LNCAP (cell line): ENCODE measurements around the gene RNPS1.

Experiments
- CTCF ChIP-seq: fragments of 450-650 bp; IDR thresholded peaks from 2 replicates; pipeline ENCODE4 v1.5.1; 2017; ENCODE audit warnings: mild to moderate bottlenecking

Gene RNPS1

GRCh38 chr16:2285731-2286191, 17.8 kb upstream of the RNPS1 start:
- TF ChIP-seq CTCF, result no peak

GRCh38 chr16:2284797-2285576, 17.1 kb upstream of the RNPS1 start:
- TF ChIP-seq CTCF, result no peak

- TF ChIP-seq CTCF, result no peak
Observed at GRCh38 chr16:2284001-2284770, 16.3 kb upstream of the RNPS1 start.

- no peak for TF ChIP-seq CTCF
Observed at GRCh38 chr16:2282866-2283555, 15.1 kb upstream of the RNPS1 start.

GRCh38 chr16:2282262-2282661, 14.3 kb upstream of the RNPS1 start:
- TF ChIP-seq CTCF, result no peak

GRCh38 chr16:2280981-2281542, 13.1 kb upstream of the RNPS1 start:
- TF ChIP-seq CTCF, result no peak

GRCh38 chr16:2280461-2280860, 12.5 kb upstream of the RNPS1 start:
- no peak for TF ChIP-seq CTCF
